Panc1 (cell line): Measurements from ENCODE around the gene ACACB. TPM values are rescaled to one million over a fixed set of nuclear protein-coding genes. Genes with fewer than 3 reads are reported as not detected.

Experiments
- ATAC-seq: fragments of 200-7000 bp; cut with Tn5 transposase; 2 replicates; pipeline ENCODE4 v1.9.1; 2020; ENCODE audit warnings: mild to moderate bottlenecking, moderate library complexity
- BruUV-seq: library from RNA; stranded (reverse); fragments of 400-500 nt; replicated peaks from 2 replicates; lab custom pipeline; 2021; lab: Mats Ljungman, UMichigan
- CTCF ChIA-PET: fragments of 300-600 bp; sonication (Branson Sonifier 250); formaldehyde crosslinking; loops from one replicate; lab custom pipeline; 2022; ENCODE audit warnings: antibody characterized with exemption; lab: Charles Lee
- POLR2A ChIA-PET: fragments of 300-600 bp; sonication (Branson Sonifier 250); formaldehyde crosslinking; loops from one replicate; lab custom pipeline; 2022; ENCODE audit warnings: antibody characterized with exemption; lab: Charles Lee
- DNase-seq: peaks from one replicate; pipeline ENCODE4 v3.0.0-alpha.2; 2010; ENCODE audit warnings: low read depth, low spot score
- H3K27ac ChIP-seq: 2 replicates; pipeline ENCODE4 v1.5.1; 2011; ENCODE audit warnings: mild to moderate bottlenecking, low read length, inconsistent platforms
- H3K27me3 ChIP-seq: fragments of 200-500 bp; sonication (Bioruptor generic); 2 replicates; pipeline ENCODE4 v1.6.0; 2014; ENCODE audit warnings: low read length, inconsistent platforms; ENCODE audit not compliant: control insufficient read depth, insufficient read depth
- H3K36me3 ChIP-seq: fragments of 200-500 bp; sonication (Bioruptor generic); 2 replicates; pipeline ENCODE4 v1.5.1; 2014; ENCODE audit warnings: inconsistent platforms, mild to moderate bottlenecking, low read length, moderate library complexity; ENCODE audit not compliant: control insufficient read depth, insufficient read depth
- H3K4me1 ChIP-seq: 2 replicates; pipeline ENCODE4 v1.5.1; 2011; ENCODE audit warnings: inconsistent platforms, mild to moderate bottlenecking, low read length, moderate library complexity; ENCODE audit not compliant: control insufficient read depth, insufficient read depth
- H3K4me3 ChIP-seq, 2 experiments: 2 replicates each; pipeline ENCODE4 v1.5.1; 2011 to 2012; ENCODE audit warnings: low read depth in 2 of 2, low read length in 2 of 2, mild to moderate bottlenecking in 2 of 2, inconsistent platforms in 1 of 2, moderate library complexity in 1 of 2
- H3K9me3 ChIP-seq: fragments of 200-500 bp; sonication (Bioruptor generic); 2 replicates; pipeline ENCODE4 v1.5.1; 2014; ENCODE audit warnings: low read depth, mild to moderate bottlenecking, inconsistent platforms, low read length, moderate library complexity; ENCODE audit not compliant: control insufficient read depth, insufficient read depth
- POLR2AphosphoS5 ChIP-seq: IDR thresholded peaks from 2 replicates; pipeline ENCODE4 v1.6.1; 2012; ENCODE audit warnings: mild to moderate bottlenecking, low read depth, low read length, moderate library complexity
- SIN3A ChIP-seq: IDR thresholded peaks from 2 replicates; pipeline ENCODE4 v1.6.1; 2012; ENCODE audit warnings: low read depth, mild to moderate bottlenecking, low read length, moderate library complexity, borderline replicate concordance; ENCODE audit not compliant: insufficient read depth
- TCF7L2 ChIP-seq: IDR thresholded peaks from 2 replicates; pipeline ENCODE4 v1.6.1; 2011; ENCODE audit warnings: mild to moderate bottlenecking, low read depth, low read length, inconsistent platforms
- in situ Hi-C: cut with HindIII; loops from 2 replicates; pipeline ENCODE4 v1.10.0; 2016; ENCODE audit warnings: low sequenced_read_pairs, low pct_unique_long_range_greater_than_20kb
- intact Hi-C: fragments of 100-400 bp; cut with micrococcal nuclease; formaldehyde crosslinking; loops from one replicate; pipeline ENCODE4 v1.10.0; 2022; ENCODE audit not compliant: unreplicated experiment
- total RNA-seq: library from RNA; stranded (reverse); gene quantifications from one replicate; pipeline ENCODE4 v1.2.1, GENCODE V29; 2021; ENCODE audit not compliant: unreplicated experiment
- TF ChIP-seq, protein P1 (sequence below), 2 experiments: IDR thresholded peaks; 2 replicates each; pipeline ENCODE4 v1.6.1; 2011 to 2012; ENCODE audit warnings: low read depth in 2 of 2, control low read depth in 1 of 2, low read length in 1 of 2, mild to moderate bottlenecking in 1 of 2, moderate library complexity in 1 of 2; ENCODE audit not compliant: insufficient read depth in 1 of 2
- TF ChIP-seq, protein P2 (sequence below): fragments of 450-650 bp; IDR thresholded peaks from 2 replicates; pipeline ENCODE4 v1.5.1; 2017; ENCODE audit warnings: mild to moderate bottlenecking

ACACB gene
- total RNA-seq, 1 experiment from 2014 or later: 12.3 TPM

- no peaks in the 10 kb centered on the region for H3K9me3 ChIP-seq
- no peaks in the 10 kb centered on the region for H3K27me3 ChIP-seq
- POLR2A ChIA-PET: no interaction called here
- intact Hi-C loops (loop anchor here (10.0 kb wide), 1 partner anchor 202 kb away; the partner anchor contains the start of gene DAO), in situ Hi-C loops (no loop called here)
- no peak for TF ChIP-seq TCF7L2
- TF ChIP-seq POLR2AphosphoS5: no peak
- no peak for TF ChIP-seq SIN3A
- TF ChIP-seq, protein P1, sequence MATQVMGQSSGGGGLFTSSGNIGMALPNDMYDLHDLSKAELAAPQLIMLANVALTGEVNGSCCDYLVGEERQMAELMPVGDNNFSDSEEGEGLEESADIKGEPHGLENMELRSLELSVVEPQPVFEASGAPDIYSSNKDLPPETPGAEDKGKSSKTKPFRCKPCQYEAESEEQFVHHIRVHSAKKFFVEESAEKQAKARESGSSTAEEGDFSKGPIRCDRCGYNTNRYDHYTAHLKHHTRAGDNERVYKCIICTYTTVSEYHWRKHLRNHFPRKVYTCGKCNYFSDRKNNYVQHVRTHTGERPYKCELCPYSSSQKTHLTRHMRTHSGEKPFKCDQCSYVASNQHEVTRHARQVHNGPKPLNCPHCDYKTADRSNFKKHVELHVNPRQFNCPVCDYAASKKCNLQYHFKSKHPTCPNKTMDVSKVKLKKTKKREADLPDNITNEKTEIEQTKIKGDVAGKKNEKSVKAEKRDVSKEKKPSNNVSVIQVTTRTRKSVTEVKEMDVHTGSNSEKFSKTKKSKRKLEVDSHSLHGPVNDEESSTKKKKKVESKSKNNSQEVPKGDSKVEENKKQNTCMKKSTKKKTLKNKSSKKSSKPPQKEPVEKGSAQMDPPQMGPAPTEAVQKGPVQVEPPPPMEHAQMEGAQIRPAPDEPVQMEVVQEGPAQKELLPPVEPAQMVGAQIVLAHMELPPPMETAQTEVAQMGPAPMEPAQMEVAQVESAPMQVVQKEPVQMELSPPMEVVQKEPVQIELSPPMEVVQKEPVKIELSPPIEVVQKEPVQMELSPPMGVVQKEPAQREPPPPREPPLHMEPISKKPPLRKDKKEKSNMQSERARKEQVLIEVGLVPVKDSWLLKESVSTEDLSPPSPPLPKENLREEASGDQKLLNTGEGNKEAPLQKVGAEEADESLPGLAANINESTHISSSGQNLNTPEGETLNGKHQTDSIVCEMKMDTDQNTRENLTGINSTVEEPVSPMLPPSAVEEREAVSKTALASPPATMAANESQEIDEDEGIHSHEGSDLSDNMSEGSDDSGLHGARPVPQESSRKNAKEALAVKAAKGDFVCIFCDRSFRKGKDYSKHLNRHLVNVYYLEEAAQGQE (IDR thresholded peaks at IDR 0.05; ENCODE audit: insufficient read depth in 1 of 2, low read depth in 2 of 2, low read length in 1 of 2): no peak
- TF ChIP-seq, protein P2, sequence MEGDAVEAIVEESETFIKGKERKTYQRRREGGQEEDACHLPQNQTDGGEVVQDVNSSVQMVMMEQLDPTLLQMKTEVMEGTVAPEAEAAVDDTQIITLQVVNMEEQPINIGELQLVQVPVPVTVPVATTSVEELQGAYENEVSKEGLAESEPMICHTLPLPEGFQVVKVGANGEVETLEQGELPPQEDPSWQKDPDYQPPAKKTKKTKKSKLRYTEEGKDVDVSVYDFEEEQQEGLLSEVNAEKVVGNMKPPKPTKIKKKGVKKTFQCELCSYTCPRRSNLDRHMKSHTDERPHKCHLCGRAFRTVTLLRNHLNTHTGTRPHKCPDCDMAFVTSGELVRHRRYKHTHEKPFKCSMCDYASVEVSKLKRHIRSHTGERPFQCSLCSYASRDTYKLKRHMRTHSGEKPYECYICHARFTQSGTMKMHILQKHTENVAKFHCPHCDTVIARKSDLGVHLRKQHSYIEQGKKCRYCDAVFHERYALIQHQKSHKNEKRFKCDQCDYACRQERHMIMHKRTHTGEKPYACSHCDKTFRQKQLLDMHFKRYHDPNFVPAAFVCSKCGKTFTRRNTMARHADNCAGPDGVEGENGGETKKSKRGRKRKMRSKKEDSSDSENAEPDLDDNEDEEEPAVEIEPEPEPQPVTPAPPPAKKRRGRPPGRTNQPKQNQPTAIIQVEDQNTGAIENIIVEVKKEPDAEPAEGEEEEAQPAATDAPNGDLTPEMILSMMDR: no peak
- peaks cover 8% of the 10 kb centered on the region for H3K36me3 ChIP-seq
- CTCF ChIA-PET: no interaction called here
- peaks cover 11% of the 10 kb centered on the region for H3K4me1 ChIP-seq
- ATAC-seq (no peak), DNase-seq (no peak)
- BruUV-seq: no TSS peak
- H3K27ac ChIP-seq: no peak overlapping the region
- no peak overlapping the region for H3K4me3 ChIP-seq
Measured at GRCh38 chr12:109087250-109087649, 29.1 kb upstream of the ACACB start.

DNA sequence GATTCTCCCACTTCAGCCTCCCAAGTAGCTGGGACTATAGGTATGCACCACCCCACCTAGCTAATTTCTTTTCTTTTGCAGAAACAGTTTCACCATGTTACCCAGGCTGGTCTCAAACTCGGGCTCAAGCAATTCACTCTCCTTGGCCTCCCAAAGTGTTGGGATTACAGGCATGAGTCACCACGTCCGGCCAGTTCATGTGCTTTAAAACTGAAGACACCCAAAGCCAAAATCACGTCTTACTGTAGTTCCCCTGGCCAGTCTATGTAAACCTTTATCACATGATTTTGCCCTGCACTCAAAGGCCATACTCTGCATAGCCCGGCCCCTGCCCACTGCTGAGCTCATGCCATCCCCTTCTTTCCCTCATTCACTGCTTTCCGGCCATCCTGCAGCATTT lies 27.6 kb upstream of the ACACB start:
- H3K36me3 ChIP-seq: peaks cover 8% of the 10 kb centered on the region
- ChIA-PET POLR2A (no interaction called here), CTCF (no interaction called here)
- H3K4me3 ChIP-seq: no peak overlapping the region
- H3K27ac ChIP-seq: no peak overlapping the region
- H3K4me1 ChIP-seq: peaks cover 18% of the 10 kb centered on the region
- in situ Hi-C loops (no loop called here), intact Hi-C loops (loop anchor here (10.0 kb wide), 1 partner anchor 204 kb away; the partner anchor contains the start of gene DAO)
- BruUV-seq: no TSS peak
- TF ChIP-seq, protein P1 (IDR thresholded peaks at IDR 0.05; ENCODE audit: insufficient read depth in 1 of 2, low read depth in 2 of 2, low read length in 1 of 2): no peak
- TF ChIP-seq, protein P2: no peak
- no peak for TF ChIP-seq TCF7L2
- TF ChIP-seq SIN3A: no peak
- TF ChIP-seq POLR2AphosphoS5: no peak
- ATAC-seq (no peak), DNase-seq (no peak)
- H3K9me3 ChIP-seq: no peaks in the 10 kb centered on the region
- no peaks in the 10 kb centered on the region for H3K27me3 ChIP-seq
